Loucy (cell line): ENCODE results near the gene ADH5.
"Not testable (repeated sequence)": the region's sequence is repeated elsewhere in the genome, so short reads cannot be mapped to it uniquely, and the experiment has no call there.

Source experiments
- H2AFZ ChIP-seq: fragments of 200-600 bp; sonication (generic); 2 replicates; pipeline ENCODE4 v1.6.0; 2016; ENCODE audit warnings: antibody characterized with exemption, mild to moderate bottlenecking, low read length, moderate library complexity
- H3F3A ChIP-seq: fragments of 200-600 bp; 2 replicates; pipeline ENCODE4 v1.6.0; 2016; ENCODE audit warnings: antibody characterized with exemption, low read depth, mild to moderate bottlenecking
- H3K27me3 ChIP-seq: fragments of 200-600 bp; sonication (generic); 2 replicates; pipeline ENCODE4 v1.6.1; 2014; ENCODE audit warnings: low read length, mild to moderate bottlenecking; ENCODE audit not compliant: insufficient read depth, poor library complexity, severe bottlenecking
- H3K36me3 ChIP-seq: fragments of 200-600 bp; sonication (generic); 2 replicates; pipeline ENCODE4 v1.6.1; 2016; ENCODE audit warnings: low read length; ENCODE audit not compliant: insufficient read depth
- H3K4me1 ChIP-seq: fragments of 200-600 bp; sonication (generic); 2 replicates; pipeline ENCODE4 v1.5.1; 2014; ENCODE audit warnings: low read length, mild to moderate bottlenecking; ENCODE audit not compliant: insufficient read depth, poor library complexity, severe bottlenecking
- H3K4me2 ChIP-seq: fragments of 200-600 bp; sonication (generic); 2 replicates; pipeline ENCODE4 v1.6.0; 2014; ENCODE audit warnings: antibody characterized with exemption, low read length, low read depth, mild to moderate bottlenecking; ENCODE audit not compliant: poor library complexity, severe bottlenecking
- H3K4me3 ChIP-seq: fragments of 200-600 bp; sonication (generic); 2 replicates; pipeline ENCODE4 v1.5.1; 2014; ENCODE audit warnings: low read length, mild to moderate bottlenecking, mixed read lengths; ENCODE audit not compliant: poor library complexity, severe bottlenecking
- H3K79me2 ChIP-seq: fragments of 200-600 bp; sonication (generic); 2 replicates; pipeline ENCODE4 v1.6.1; 2014; ENCODE audit warnings: low read length; ENCODE audit not compliant: insufficient read depth
- H3K9ac ChIP-seq: fragments of 200-600 bp; sonication (generic); 2 replicates; pipeline ENCODE4 v1.6.0; 2014; ENCODE audit warnings: mild to moderate bottlenecking, low read depth, low read length, moderate library complexity; ENCODE audit not compliant: poor library complexity, severe bottlenecking
- H3K9me2 ChIP-seq: fragments of 200-600 bp; sonication (generic); replicated peaks from 2 replicates; pipeline ENCODE4 v1.6.1; 2016; ENCODE audit warnings: low read depth, low read length, mixed read lengths
- H3K9me3 ChIP-seq: fragments of 200-600 bp; sonication (generic); 2 replicates; pipeline ENCODE4 v1.6.1; 2014; ENCODE audit warnings: mild to moderate bottlenecking, antibody characterized with exemption, low read length, low read depth; ENCODE audit not compliant: insufficient read depth
- H4K20me1 ChIP-seq: fragments of 200-600 bp; sonication (generic); 2 replicates; pipeline ENCODE4 v1.6.0; 2014; ENCODE audit warnings: antibody characterized with exemption, low read length, mild to moderate bottlenecking; ENCODE audit not compliant: insufficient read depth, poor library complexity, severe bottlenecking
- EZH2phosphoT487 ChIP-seq: fragments of 200-600 bp; IDR thresholded peaks from 2 replicates; pipeline ENCODE4 v1.6.1; 2018; ENCODE audit warnings: antibody characterized with exemption, mild to moderate bottlenecking, moderate library complexity, borderline replicate concordance
- TF ChIP-seq, protein P1 (sequence below): fragments of 200-600 bp; sonication (generic); conservative IDR thresholded peaks from 2 replicates; pipeline ENCODE4 v1.5.1; 2014; ENCODE audit warnings: mild to moderate bottlenecking, antibody characterized with exemption, low read length

The ADH5 gene

DNA sequence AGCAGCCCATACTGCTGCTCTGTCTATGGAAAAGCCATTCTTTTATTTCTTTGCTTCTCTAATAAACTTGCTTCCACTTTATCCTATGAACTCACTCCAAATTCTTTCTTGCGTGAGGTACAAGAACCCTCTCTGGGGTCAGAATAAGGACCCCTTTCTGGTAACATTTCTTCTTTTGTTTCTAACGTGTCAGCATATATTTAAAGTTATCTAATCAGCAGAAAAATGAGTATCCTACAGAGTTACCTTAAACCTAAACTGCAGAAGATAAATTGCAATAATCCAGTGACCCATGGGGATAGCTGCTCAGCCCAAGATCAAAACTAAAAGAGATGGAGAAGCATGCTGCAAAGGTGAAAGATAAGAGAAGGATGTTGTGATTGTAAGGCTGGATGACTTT is 4.0 kb downstream of the ADH5 start:
- peaks cover 58% of the 10 kb centered on the region for H3K79me2 ChIP-seq
- no peaks in the 10 kb centered on the region for H3K27me3 ChIP-seq
- peaks cover 40% of the 10 kb centered on the region; the same call in 1 of the 2 replicates for H3K36me3 ChIP-seq
- H3K4me2 ChIP-seq, result peak overlapping the region; percentile 13
- H3K9me2 ChIP-seq, result no peaks in the 10 kb centered on the region
- H3F3A ChIP-seq, result no peaks in the 10 kb centered on the region
- H3K9ac ChIP-seq, result no peak overlapping the region
- H3K4me1 ChIP-seq, result peaks cover 29% of the 10 kb centered on the region
- TF ChIP-seq, protein P1, sequence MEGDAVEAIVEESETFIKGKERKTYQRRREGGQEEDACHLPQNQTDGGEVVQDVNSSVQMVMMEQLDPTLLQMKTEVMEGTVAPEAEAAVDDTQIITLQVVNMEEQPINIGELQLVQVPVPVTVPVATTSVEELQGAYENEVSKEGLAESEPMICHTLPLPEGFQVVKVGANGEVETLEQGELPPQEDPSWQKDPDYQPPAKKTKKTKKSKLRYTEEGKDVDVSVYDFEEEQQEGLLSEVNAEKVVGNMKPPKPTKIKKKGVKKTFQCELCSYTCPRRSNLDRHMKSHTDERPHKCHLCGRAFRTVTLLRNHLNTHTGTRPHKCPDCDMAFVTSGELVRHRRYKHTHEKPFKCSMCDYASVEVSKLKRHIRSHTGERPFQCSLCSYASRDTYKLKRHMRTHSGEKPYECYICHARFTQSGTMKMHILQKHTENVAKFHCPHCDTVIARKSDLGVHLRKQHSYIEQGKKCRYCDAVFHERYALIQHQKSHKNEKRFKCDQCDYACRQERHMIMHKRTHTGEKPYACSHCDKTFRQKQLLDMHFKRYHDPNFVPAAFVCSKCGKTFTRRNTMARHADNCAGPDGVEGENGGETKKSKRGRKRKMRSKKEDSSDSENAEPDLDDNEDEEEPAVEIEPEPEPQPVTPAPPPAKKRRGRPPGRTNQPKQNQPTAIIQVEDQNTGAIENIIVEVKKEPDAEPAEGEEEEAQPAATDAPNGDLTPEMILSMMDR, result no peak
- TF ChIP-seq EZH2phosphoT487, result no peak
- H2AFZ ChIP-seq, result no peak overlapping the region
- H3K9me3 ChIP-seq, result no peaks in the 10 kb centered on the region
- H3K4me3 ChIP-seq, result no peak overlapping the region
- H4K20me1 ChIP-seq, result peaks cover 25% of the 10 kb centered on the region

DNA sequence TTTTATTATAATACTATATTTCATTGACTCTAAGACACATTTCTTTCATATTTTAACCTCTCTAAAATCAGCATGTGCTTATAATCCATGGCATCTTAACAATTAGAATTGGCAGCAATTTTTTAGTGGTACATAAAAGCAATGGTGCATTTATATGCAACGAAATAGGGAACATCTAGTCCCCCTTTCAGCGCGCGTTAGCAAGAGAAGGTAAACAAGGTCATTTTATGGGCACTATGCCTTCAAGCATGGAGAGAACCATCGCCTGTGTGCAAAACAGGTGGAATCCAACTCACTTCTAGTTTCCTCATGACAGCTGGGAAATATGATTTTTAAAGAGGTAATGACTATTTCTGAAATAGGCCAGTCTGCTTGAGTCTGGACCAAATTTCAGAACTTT is 6.4 kb downstream of the ADH5 start:
- Histone ChIP-seq H3K79me2 (peaks cover 43% of the 10 kb centered on the region), H3K9ac (peak overlapping the region; percentile 4), H3K4me1 (peaks cover 20% of the 10 kb centered on the region), H3K27me3 (no peaks in the 10 kb centered on the region), H3K9me3 (no peaks in the 10 kb centered on the region), H3K4me2 (peak overlapping the region; percentile 1), H3K4me3 (no peak overlapping the region), H3F3A (no peaks in the 10 kb centered on the region), H4K20me1 (peaks cover 18% of the 10 kb centered on the region), H3K36me3 (peaks cover 56% of the 10 kb centered on the region), H3K9me2 (no peaks in the 10 kb centered on the region), H2AFZ (no peak overlapping the region)
- TF ChIP-seq, protein P1, result no peak
- TF ChIP-seq EZH2phosphoT487, result no peak

DNA sequence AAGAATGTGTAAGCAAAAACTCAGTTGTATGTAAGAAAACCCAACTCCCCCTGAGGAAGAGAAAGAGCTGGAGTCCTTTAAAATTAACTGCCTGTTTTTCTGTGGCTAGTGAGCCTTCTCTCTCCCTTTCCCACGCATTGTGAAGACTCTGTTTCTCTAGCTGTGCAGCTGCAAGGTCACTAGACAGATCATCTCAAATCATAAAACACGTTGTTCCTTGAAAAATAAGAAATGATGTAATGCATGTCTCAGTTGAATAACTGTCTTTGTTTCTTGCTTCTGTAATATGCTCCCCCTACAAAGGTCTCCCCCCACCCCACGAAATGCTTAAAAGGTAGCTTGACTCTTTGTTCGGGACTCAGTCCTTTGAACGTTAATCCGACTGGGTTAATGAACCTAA is 7.7 kb downstream of the ADH5 start:
- not testable (repeated sequence) for H3F3A ChIP-seq, H3K9ac ChIP-seq, H3K9me2 ChIP-seq, H2AFZ ChIP-seq, H3K4me3 ChIP-seq, H3K9me3 ChIP-seq, H3K27me3 ChIP-seq
- H3K4me1 ChIP-seq, result peaks cover 18% of the 10 kb centered on the region
- H3K4me2 ChIP-seq, result peak overlapping the region; percentile 25
- H3K36me3 ChIP-seq, result peaks cover 69% of the 10 kb centered on the region
- peaks cover 13% of the 10 kb centered on the region for H4K20me1 ChIP-seq
- H3K79me2 ChIP-seq, result peaks cover 30% of the 10 kb centered on the region

DNA sequence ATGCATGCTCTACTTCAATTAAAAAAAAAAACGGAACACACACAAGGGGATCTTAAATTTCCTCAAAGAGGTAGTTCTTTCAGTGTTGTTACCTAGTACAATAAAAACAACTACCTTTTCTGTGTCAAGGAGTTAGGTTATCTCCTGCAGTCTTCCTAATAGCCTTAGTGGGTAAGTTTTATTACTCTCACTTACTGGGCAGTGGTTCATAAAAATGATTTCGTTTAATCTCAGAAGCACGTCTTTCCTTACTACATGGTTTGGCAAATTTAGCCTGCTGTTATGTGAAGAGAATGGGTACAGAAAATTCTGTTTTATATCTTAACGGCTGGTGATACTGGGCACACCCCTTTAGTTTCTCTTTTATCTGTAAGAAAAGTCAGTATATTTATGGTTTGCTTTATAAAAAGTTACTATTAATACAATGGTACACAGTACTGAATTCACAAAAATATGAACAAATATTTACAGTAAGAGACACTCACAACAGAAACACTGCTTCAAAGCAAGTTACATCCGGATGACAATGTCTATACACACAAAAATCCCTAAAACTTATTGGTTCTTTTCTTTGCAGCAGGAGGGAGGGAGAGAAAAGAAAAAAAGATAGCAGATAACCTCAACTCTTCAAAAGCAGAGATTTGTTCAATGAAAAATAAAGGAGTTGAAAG is 8.8 kb downstream of the ADH5 start:
- Histone ChIP-seq H3K36me3 (peaks cover 77% of the 10 kb centered on the region), H3K4me2 (peak overlapping the region; percentile 25), H3F3A (no peaks in the 10 kb centered on the region), H3K9me2 (no peaks in the 10 kb centered on the region), H3K9me3 (no peaks in the 10 kb centered on the region), H2AFZ (no peak overlapping the region), H3K27me3 (no peaks in the 10 kb centered on the region), H3K4me1 (peaks cover 13% of the 10 kb centered on the region), H4K20me1 (peaks cover 13% of the 10 kb centered on the region), H3K4me3 (no peak overlapping the region), H3K79me2 (peaks cover 19% of the 10 kb centered on the region; the same call in 1 of the 2 replicates), H3K9ac (no peak overlapping the region)
- no peak for TF ChIP-seq EZH2phosphoT487
- TF ChIP-seq, protein P1, result no peak
